H1 (cell line): ENCODE results near the gene MCCC1. TPM values are rescaled to one million over a fixed set of nuclear protein-coding genes. Genes with fewer than 3 reads are reported as not detected.

ENCODE experiments used
- CTCF ChIA-PET: fragments of 300-600 bp; sonication (Branson Sonifier 250); formaldehyde crosslinking; loops from one replicate; lab custom pipeline; 2021; ENCODE audit not compliant: partially characterized antibody; lab: Charles Lee
- POLR2A ChIA-PET: fragments of 300-600 bp; sonication (Branson Sonifier 250); formaldehyde crosslinking; loops from one replicate; lab custom pipeline; 2021; ENCODE audit warnings: inconsistent platforms; ENCODE audit not compliant: partially characterized antibody; lab: Charles Lee
- DNase-seq, 2 experiments: peaks; one replicate each; pipeline versions ENCODE4 v3.0.0 to v3.0.0-alpha.2; 2010 to 2022; ENCODE audit warnings: low spot score in 2 of 2, low read depth in 1 of 2, mixed read lengths in 1 of 2
- FAIRE-seq: peaks from 2 replicates; lab custom pipeline; 2011; peaks lifted over from hg19 to GRCh38; lab: Jason Lieb, UNC
- H2AFZ ChIP-seq: 2 replicates; pipeline ENCODE4 v1.8.1; 2012; ENCODE audit warnings: low read length, inconsistent platforms
- H2AK5ac ChIP-seq: 2 replicates; pipeline ENCODE4 v1.6.1; 2013; ENCODE audit warnings: low read depth, low read length
- H2BK120ac ChIP-seq: replicated peaks from 2 replicates; pipeline ENCODE3; 2013; ENCODE audit warnings: low read depth, low read length, inconsistent platforms
- H2BK12ac ChIP-seq: 2 replicates; pipeline ENCODE4 v1.6.1; 2013; ENCODE audit warnings: low read depth, low read length
- H2BK15ac ChIP-seq: 2 replicates; pipeline ENCODE4 v1.6.1; 2013; ENCODE audit warnings: low read length
- H2BK20ac ChIP-seq: 2 replicates; pipeline ENCODE4 v1.6.1; 2013; ENCODE audit warnings: low read length
- H2BK5ac ChIP-seq: 2 replicates; pipeline ENCODE4 v1.6.1; 2013; ENCODE audit warnings: low read depth, low read length
- H3K14ac ChIP-seq: 2 replicates; pipeline ENCODE4 v1.6.1; 2013; ENCODE audit warnings: inconsistent platforms; ENCODE audit not compliant: insufficient read length
- H3K18ac ChIP-seq: 2 replicates; pipeline ENCODE4 v1.6.1; 2013; ENCODE audit warnings: low read length; ENCODE audit errors: extremely low read depth
- H3K23ac ChIP-seq: 2 replicates; pipeline ENCODE4 v1.6.1; 2013; ENCODE audit warnings: inconsistent platforms; ENCODE audit not compliant: insufficient read length
- H3K23me2 ChIP-seq: 2 replicates; pipeline ENCODE4 v1.6.1; 2013; ENCODE audit warnings: low read depth, low read length
- H3K27ac ChIP-seq: 2 replicates; pipeline ENCODE4 v1.6.1; 2011; ENCODE audit warnings: low read depth, low read length, inconsistent platforms
- H3K27me3 ChIP-seq, 4 experiments: replicated peaks in 1 of 4; 1 replicate in 1 of 4; 2 replicates in 3 of 4; pipeline versions ENCODE4 v1.6.1 to v1.8.1; 2011 to 2013; ENCODE audit warnings: low read length in 3 of 4, mild to moderate bottlenecking in 3 of 4, inconsistent platforms in 2 of 4, mixed read lengths in 2 of 4, moderate library complexity in 1 of 4; ENCODE audit not compliant: control insufficient read depth in 3 of 4, insufficient read depth in 3 of 4; ENCODE audit errors: extremely low read depth in 1 of 4
- H3K36me3 ChIP-seq, 4 experiments: 2 replicates each; pipeline versions ENCODE4 v1.6.1 to v1.8.1; 2011 to 2013; ENCODE audit warnings: mild to moderate bottlenecking in 4 of 4, low read length in 3 of 4, moderate library complexity in 2 of 4, control low read depth in 1 of 4, inconsistent platforms in 1 of 4; ENCODE audit not compliant: insufficient read depth in 4 of 4, control insufficient read depth in 2 of 4
- H3K4ac ChIP-seq: replicated peaks from 2 replicates; pipeline ENCODE3; 2013; ENCODE audit warnings: low read length, low read depth, mixed read lengths, inconsistent platforms; ENCODE audit not compliant: insufficient read length
- H3K4me1 ChIP-seq, 4 experiments: replicated peaks in 1 of 4; 1 replicate in 1 of 4; 2 replicates in 3 of 4; pipeline versions ENCODE4 v1.6.1 to v1.8.1; 2011 to 2013; ENCODE audit warnings: low read length in 3 of 4, inconsistent platforms in 2 of 4, mixed read lengths in 1 of 4; ENCODE audit not compliant: insufficient read depth in 4 of 4, control insufficient read depth in 3 of 4
- H3K4me2 ChIP-seq, 2 experiments: 2 replicates each; pipeline versions ENCODE4 v1.6.1 to v1.8.1; 2011 to 2013; ENCODE audit warnings: low read depth in 2 of 2, low read length in 2 of 2, control low read depth in 1 of 2, inconsistent platforms in 1 of 2, mild to moderate bottlenecking in 1 of 2; ENCODE audit not compliant: insufficient read depth in 1 of 2
- H3K4me3 ChIP-seq, 4 experiments: fragments of 200-600, 300-600 bp in 1 of 4; sonication (generic), shearing (Covaris generic), sonication (Bioruptor Twin) in 1 of 4; 2 replicates each; pipeline versions ENCODE4 v1.5.1 to v1.8.1; 2011 to 2016; ENCODE audit warnings: low read length in 4 of 4, low read depth in 3 of 4, control low read depth in 2 of 4, inconsistent platforms in 2 of 4, mild to moderate bottlenecking in 2 of 4, mixed read lengths in 1 of 4, moderate library complexity in 1 of 4; ENCODE audit not compliant: insufficient read depth in 2 of 4; ENCODE audit errors: extremely low read depth in 1 of 4
- H3K56ac ChIP-seq: replicated peaks from 2 replicates; pipeline ENCODE3; 2013; ENCODE audit warnings: low read depth, mild to moderate bottlenecking, mixed read lengths, low read length, inconsistent platforms; ENCODE audit not compliant: insufficient read length
- H3K79me1 ChIP-seq: 2 replicates; pipeline ENCODE4 v1.6.1; 2013; ENCODE audit warnings: low read depth, low read length, control low read depth
- H3K79me2 ChIP-seq, 2 experiments: 2 replicates each; pipeline versions ENCODE4 v1.6.1 to v1.8.1; 2012 to 2013; ENCODE audit warnings: low read length in 2 of 2, mild to moderate bottlenecking in 2 of 2, inconsistent platforms in 1 of 2; ENCODE audit not compliant: insufficient read depth in 2 of 2, control insufficient read depth in 1 of 2
- H3K9ac ChIP-seq, 4 experiments: replicated peaks in 1 of 4; 1 replicate in 1 of 4; 2 replicates in 3 of 4; pipeline versions ENCODE4 v1.6.1 to v1.8.1; 2011 to 2013; ENCODE audit warnings: low read depth in 3 of 4, low read length in 3 of 4, control low read depth in 2 of 4, mild to moderate bottlenecking in 2 of 4, moderate library complexity in 2 of 4, inconsistent platforms in 1 of 4; ENCODE audit errors: extremely low read depth in 1 of 4
- H3K9me3 ChIP-seq, 2 experiments: 2 replicates each; pipeline versions ENCODE4 v1.6.1 to v1.8.1; 2012 to 2013; ENCODE audit warnings: mild to moderate bottlenecking in 2 of 2, moderate library complexity in 2 of 2, control low read depth in 1 of 2, inconsistent platforms in 1 of 2, low read depth in 1 of 2, low read length in 1 of 2, mixed read lengths in 1 of 2; ENCODE audit not compliant: insufficient read depth in 2 of 2
- H4K20me1 ChIP-seq, 2 experiments: replicated peaks in 1 of 2; 2 replicates each; pipeline versions ENCODE3 to v1.8.1; 2011 to 2013; ENCODE audit warnings: inconsistent platforms in 2 of 2, low read length in 2 of 2, mild to moderate bottlenecking in 1 of 2; ENCODE audit not compliant: insufficient read depth in 2 of 2, control insufficient read depth in 1 of 2
- H4K5ac ChIP-seq: 2 replicates; pipeline ENCODE4 v1.6.1; 2013; ENCODE audit warnings: low read length, low read depth, mixed read lengths, inconsistent platforms; ENCODE audit not compliant: insufficient read length
- H4K8ac ChIP-seq: 2 replicates; pipeline ENCODE4 v1.8.0; 2013; ENCODE audit warnings: mild to moderate bottlenecking, moderate library complexity, low read length, inconsistent platforms; ENCODE audit not compliant: insufficient read depth; ENCODE audit errors: extremely low read depth
- H4K91ac ChIP-seq: replicated peaks from 2 replicates; pipeline ENCODE3; 2013; ENCODE audit warnings: low read length, mixed read lengths, inconsistent platforms; ENCODE audit not compliant: insufficient read length
- ASH2L ChIP-seq: fragments of 200-600, 300-600 bp; sonication (generic); IDR thresholded peaks from one replicate; pipeline ENCODE4 v1.7.1; 2017; ENCODE audit warnings: low read length
- CREB1 ChIP-seq: IDR thresholded peaks from 2 replicates; pipeline ENCODE4 v1.6.1; 2012; ENCODE audit warnings: inconsistent platforms
- CTBP2 ChIP-seq: IDR thresholded peaks from 2 replicates; pipeline ENCODE4 v1.7.0; 2011; ENCODE audit warnings: borderline replicate concordance, mild to moderate bottlenecking, moderate library complexity, mixed read lengths, low read length; ENCODE audit not compliant: insufficient read depth, insufficient read length
- EP300 ChIP-seq, 2 experiments: IDR thresholded peaks; 1 replicate in 1 of 2; 2 replicates in 1 of 2; pipeline ENCODE4 v1.6.1; 2011 to 2012; ENCODE audit warnings: low read depth in 2 of 2, low read length in 2 of 2, mild to moderate bottlenecking in 2 of 2, borderline replicate concordance in 1 of 2, inconsistent platforms in 1 of 2, moderate library complexity in 1 of 2
- GABPA ChIP-seq: IDR thresholded peaks from 2 replicates; pipeline ENCODE4 v1.6.1; 2011; ENCODE audit warnings: mild to moderate bottlenecking, low read length, moderate library complexity, borderline replicate concordance; ENCODE audit not compliant: insufficient read depth
- HDAC2 ChIP-seq, 2 experiments: fragments of 300-600 bp in 1 of 2; sonication (generic) in 1 of 2; IDR thresholded peaks; 2 replicates each; pipeline ENCODE4 v1.6.1; 2011 to 2012; ENCODE audit warnings: low read depth in 2 of 2, low read length in 2 of 2, mild to moderate bottlenecking in 2 of 2, moderate library complexity in 2 of 2, borderline replicate concordance in 1 of 2, inconsistent platforms in 1 of 2
- SAP30 ChIP-seq: fragments of 300-600 bp; sonication (generic); IDR thresholded peaks from 2 replicates; pipeline ENCODE4 v1.7.1; 2012; ENCODE audit warnings: low read length, moderate library complexity, mild to moderate bottlenecking, inconsistent platforms; ENCODE audit not compliant: insufficient read depth, insufficient replicate concordance
- SP4 ChIP-seq: IDR thresholded peaks from 2 replicates; pipeline ENCODE4 v1.6.1; 2012; ENCODE audit warnings: low read length, inconsistent platforms
- WGBS, 2 experiments: shearing (Covaris generic) in 1 of 2; methylation state at CpG; one replicate each; pipeline versions ENCODE4 v1.1.6 to v1.1.7; 2013 to 2015; ENCODE audit warnings: low lambda C conversion rate in 2 of 2, mixed read lengths in 2 of 2, inconsistent platforms in 1 of 2, low coverage in 1 of 2, missing lambda C conversion rate in 1 of 2; ENCODE audit not compliant: insufficient replicate concordance in 2 of 2, insufficient coverage in 1 of 2, insufficient read length in 1 of 2; ENCODE audit errors: extremely low coverage in 1 of 2, missing lambda C conversion rate in 1 of 2; 5-methylcytosine and 5-hydroxymethylcytosine counted together
- polyA plus RNA-seq, 7 experiments: library from polyadenylated mRNA; depleted of rRNA in 3 of 7; stranded (reverse) in 5 of 7; unstranded in 2 of 7; fragments of >200 nt in 5 of 7; fragments of 200-250 nt in 2 of 7; gene quantifications; 1 replicate in 5 of 7; 2 replicates in 1 of 7; 4 replicates in 1 of 7; pipeline versions ENCODE4 v1.2.1 to v1.2.3, GENCODE V29; 2011 to 2013; ENCODE audit warnings: missing spikeins in 2 of 7, mixed read lengths in 2 of 7
- total RNA-seq: library from RNA; stranded (reverse); fragmentation: NEBNext Ultra II Directional; extraction: Animal tissue kit (Norgen Biotek cat#: 25700); gene quantifications from 2 replicates; pipeline ENCODE4 v1.2.1, GENCODE V29; 2021

MCCC1 gene
- total and polyA plus RNA-seq, 2 of the 8 experiments (the other 6 are each of a cell fraction or from before 2014, with no cell fraction given): 10.8 to 21.5 TPM

DNA sequence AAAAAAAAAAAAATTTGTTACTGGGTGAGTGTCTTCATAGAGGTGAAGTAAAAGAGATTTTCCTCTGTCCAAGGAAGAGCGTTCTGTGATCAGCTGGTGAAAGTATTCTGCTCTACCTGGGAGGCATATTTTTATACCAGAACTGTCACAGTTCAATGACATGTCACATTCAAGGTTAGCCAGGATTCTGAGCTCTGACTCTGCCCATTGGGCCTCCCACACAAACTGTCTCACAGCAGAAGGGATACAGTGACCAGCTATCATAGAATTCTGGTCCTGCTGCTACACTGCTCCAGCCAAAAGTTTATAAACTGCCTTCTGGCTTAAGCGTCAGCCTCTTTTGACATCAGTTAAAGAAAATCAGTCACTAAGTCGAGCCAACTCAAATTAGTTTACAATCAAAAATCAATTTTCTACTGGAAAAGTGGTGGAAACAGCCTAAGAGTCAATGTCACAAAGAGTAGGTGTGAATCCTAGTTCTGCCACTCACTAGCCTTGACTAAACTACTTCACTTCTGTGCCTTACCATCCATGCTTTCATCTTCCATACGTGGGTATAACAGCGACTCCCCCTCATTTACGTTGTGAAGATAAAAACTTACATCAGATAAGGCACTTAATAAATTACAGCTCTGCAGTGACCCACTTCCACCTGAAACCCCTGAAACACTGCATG lies 66.3 kb downstream of the MCCC1 start:
- H4K5ac ChIP-seq: no peak overlapping the region
- no peak overlapping the region for H3K9ac ChIP-seq
- H2AK5ac ChIP-seq: no peak overlapping the region
- ChIA-PET POLR2A (no interaction called here), CTCF (interaction anchor here (0.6 kb wide), 2 partner anchors 296 to 411 kb away, joined by 3 read pairs; no protein-coding TSS in a partner anchor)
- no peak overlapping the region for H4K91ac ChIP-seq
- H3K23ac ChIP-seq: no peak overlapping the region
- no peak overlapping the region for H3K18ac ChIP-seq
- H2AFZ ChIP-seq: no peak overlapping the region
- no peak for TF ChIP-seq SAP30
- no peak for TF ChIP-seq SP4
- TF ChIP-seq GABPA: no peak
- no peak for TF ChIP-seq ASH2L
- no peak for TF ChIP-seq EP300 (IDR thresholded peaks at IDR 0.05; ENCODE audit: borderline replicate concordance in 1 of 2, low read depth in 2 of 2, low read length in 2 of 2)
- no peak for TF ChIP-seq CTBP2
- no peak for TF ChIP-seq CREB1
- no peak for TF ChIP-seq HDAC2 (IDR thresholded peaks at IDR 0.05; ENCODE audit: borderline replicate concordance in 1 of 2, low read depth in 2 of 2, low read length in 2 of 2)
- no peak overlapping the region for H2BK120ac ChIP-seq
- no peak overlapping the region for H3K27ac ChIP-seq
- no peaks in the 10 kb centered on the region for H3K27me3 ChIP-seq
- H2BK12ac ChIP-seq: no peak overlapping the region
- no peak overlapping the region for H3K14ac ChIP-seq
- no peak overlapping the region for H3K4ac ChIP-seq
- H2BK20ac ChIP-seq: no peak overlapping the region
- no peaks in the 10 kb centered on the region for H3K9me3 ChIP-seq
- no peak overlapping the region for H4K8ac ChIP-seq
- no peak overlapping the region for H3K4me2 ChIP-seq
- DNase-seq (no peak), FAIRE-seq (no peak)
- no peak overlapping the region for H3K4me3 ChIP-seq
- no peaks in the 10 kb centered on the region for H3K4me1 ChIP-seq
- no peak overlapping the region for H2BK15ac ChIP-seq
- no peak overlapping the region for H3K56ac ChIP-seq
- H3K23me2 ChIP-seq: no peaks in the 10 kb centered on the region
- 85% methylated on average over 6 of the region's 6 CpGs; no CpG with 5 or more reads in 1 of the 2 experiments for WGBS, 2 experiments
- no peaks in the 10 kb centered on the region for H3K79me2 ChIP-seq
- H3K36me3 ChIP-seq: peaks cover 4 to 38% (median 27%) of the 10 kb centered on the region in 4 experiments; a peak in 7 of 8 replicates
- peaks cover 2 to 4% of the 10 kb centered on the region in 2 experiments for H4K20me1 ChIP-seq
- no peak overlapping the region for H2BK5ac ChIP-seq
- H3K79me1 ChIP-seq: no peaks in the 10 kb centered on the region
